Measurements from ENCODE around the gene NKD2. TPM values are rescaled to one million over a fixed set of nuclear protein-coding genes. Genes with fewer than 3 reads are reported as not detected.
A peak's percentile ranks its signal among the peaks of the same experiment; 100 is the strongest.

The NKD2 gene
- total RNA-seq, 5 donors from 2014 or later (not counting 1 experiment from before 2014, with no cell fraction given): 0.18 to 0.23 TPM; not detected in 3

DNA sequence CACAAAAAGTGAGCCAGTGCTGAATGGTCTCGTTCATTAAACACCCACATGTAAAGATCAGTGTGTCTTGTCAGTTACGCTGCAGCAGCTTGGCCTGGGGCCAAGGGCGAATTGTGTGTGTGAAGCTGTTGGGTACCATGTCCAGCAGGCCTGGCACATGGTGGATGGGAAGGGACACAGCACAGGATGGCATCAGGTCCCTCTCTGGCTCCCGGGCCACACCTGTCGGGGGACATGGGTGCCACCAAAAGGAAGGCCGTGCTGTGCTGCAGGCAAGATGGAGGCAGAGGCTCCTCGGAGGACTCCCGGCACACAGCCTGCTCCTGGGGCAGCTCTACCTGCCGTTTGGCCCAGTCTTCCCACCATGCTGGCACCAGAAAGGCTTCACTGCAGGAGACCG lies 32.0 kb downstream of the NKD2 start:
- H3K9me3 Mint-ChIP-seq: peaks cover 0 to 47% (median 5%) of the 10 kb centered on the region in 3 donors
- H3K4me3 ChIP-seq (ENCODE audit: control insufficient read depth in 1 of 2, extremely low read depth in 1 of 2, low read length in 1 of 2): no peak overlapping the region
- POLR2A ChIA-PET: no interaction called here
- H3K27me3 ChIP-seq (replicated peaks in 1 of 2; ENCODE audit: control insufficient read depth in 2 of 2, extremely low read depth in 1 of 2, insufficient read depth in 2 of 2, low read length in 1 of 2): peaks cover 0 to 14% of the 10 kb centered on the region in 2 experiments
- DNase-seq (no peak), ATAC-seq (replicated peaks in 1 of 4) (no peak)
- CTCF ChIA-PET: no interaction called here
- 95% methylated on average over 7 of the region's 10 CpGs for WGBS (ENCODE audit: insufficient coverage)
- no peak overlapping the region for H3K4me3 Mint-ChIP-seq
- no peaks in the 10 kb centered on the region for H3K9me3 ChIP-seq
- no peaks in the 10 kb centered on the region for H3K36me3 Mint-ChIP-seq
- H3K27ac Mint-ChIP-seq: no peak overlapping the region
- H3K36me3 ChIP-seq (ENCODE audit: control insufficient read depth in 2 of 2, extremely low read depth in 1 of 2, insufficient read depth in 1 of 2, low read length in 1 of 2): no peaks in the 10 kb centered on the region
- H3K27me3 Mint-ChIP-seq: peaks cover 0 to 3% of the 10 kb centered on the region in 2 donors
- no peak overlapping the region for H3K27ac ChIP-seq (ENCODE audit: low read length)
- no peaks in the 10 kb centered on the region for H3K4me1 Mint-ChIP-seq
- no peaks in the 10 kb centered on the region for H3K4me1 ChIP-seq (ENCODE audit: control insufficient read depth in 1 of 2, extremely low read depth in 1 of 2, insufficient read depth in 2 of 2, low read length in 2 of 2)

DNA sequence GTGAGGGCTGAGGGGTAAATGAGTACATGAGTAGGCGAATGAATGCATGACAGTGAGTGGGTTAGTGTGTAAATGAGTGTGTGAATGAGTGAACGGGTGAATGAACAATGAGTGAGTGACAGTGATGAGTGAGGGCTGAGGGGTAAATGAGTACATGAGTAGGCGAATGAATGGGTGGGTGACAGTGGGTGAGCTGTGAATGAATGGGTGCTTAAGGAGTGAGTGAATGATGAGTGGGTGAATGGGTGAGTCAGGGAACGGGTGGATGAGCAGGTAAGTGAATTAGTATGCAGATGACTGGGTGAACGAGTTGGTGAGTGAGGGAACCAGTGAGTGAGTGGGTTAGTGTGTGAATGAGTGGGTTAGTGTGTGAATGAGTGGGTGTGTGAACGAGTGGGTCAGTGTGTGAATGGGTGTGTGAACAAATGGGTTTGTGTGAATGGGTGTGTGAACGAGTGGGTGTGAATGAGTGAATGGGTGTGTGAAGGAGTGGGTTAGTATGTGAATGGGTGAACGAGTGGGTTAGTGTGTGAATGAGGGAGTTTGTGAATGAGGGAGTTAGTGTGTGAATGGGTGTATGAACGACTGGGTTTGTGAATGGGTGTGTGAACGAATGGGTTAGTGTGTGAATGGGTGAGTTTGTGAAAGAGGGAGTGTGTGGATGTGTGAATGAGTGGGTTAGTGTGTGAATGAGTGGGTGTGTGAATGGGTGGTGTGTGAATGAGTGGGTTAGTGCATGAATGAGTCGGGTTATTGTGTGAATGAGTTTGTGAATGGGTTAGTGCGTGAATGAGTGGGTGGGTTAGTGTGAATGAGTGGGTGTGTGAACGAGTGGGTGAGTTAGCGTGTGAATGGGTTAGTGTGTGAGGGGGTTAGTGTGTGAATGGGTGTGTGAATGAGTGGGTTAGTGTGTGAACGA lies 32.9 kb downstream of the NKD2 start:
- Mint-ChIP-seq H3K4me1 (no peaks in the 10 kb centered on the region), H3K4me3 (no peak overlapping the region), H3K36me3 (no peaks in the 10 kb centered on the region), H3K9me3 (peaks cover 0 to 56% (median 5%) of the 10 kb centered on the region in 3 donors), H3K27ac (no peak overlapping the region), H3K27me3 (peaks cover 0 to 2% of the 10 kb centered on the region in 2 donors)
- DNase-seq: no peak
- ChIA-PET CTCF (interaction anchor here in 1 of 2 donors (0.5 kb wide), 1 partner anchor 762 kb away, joined by 3 read pairs; no protein-coding TSS in a partner anchor), POLR2A (no interaction called here)
- Histone ChIP-seq H3K27ac (ENCODE audit: low read length) (no peak overlapping the region), H3K9me3 (no peaks in the 10 kb centered on the region), H3K4me1 (ENCODE audit: control insufficient read depth in 1 of 2, extremely low read depth in 1 of 2, insufficient read depth in 2 of 2, low read length in 2 of 2) (no peaks in the 10 kb centered on the region), H3K27me3 (replicated peaks in 1 of 2; ENCODE audit: control insufficient read depth in 2 of 2, extremely low read depth in 1 of 2, insufficient read depth in 2 of 2, low read length in 1 of 2) (peaks cover 0 to 10% of the 10 kb centered on the region in 2 experiments), H3K4me3 (ENCODE audit: control insufficient read depth in 1 of 2, extremely low read depth in 1 of 2, low read length in 1 of 2) (no peak overlapping the region), H3K36me3 (ENCODE audit: control insufficient read depth in 2 of 2, extremely low read depth in 1 of 2, insufficient read depth in 1 of 2, low read length in 1 of 2) (no peaks in the 10 kb centered on the region)
- ATAC-seq (replicated peaks in 1 of 4): peak in 1 of 4 experiments; percentile 14
- WGBS (ENCODE audit: insufficient coverage): 75% methylated on average over 15 of the region's 15 CpGs

DNA sequence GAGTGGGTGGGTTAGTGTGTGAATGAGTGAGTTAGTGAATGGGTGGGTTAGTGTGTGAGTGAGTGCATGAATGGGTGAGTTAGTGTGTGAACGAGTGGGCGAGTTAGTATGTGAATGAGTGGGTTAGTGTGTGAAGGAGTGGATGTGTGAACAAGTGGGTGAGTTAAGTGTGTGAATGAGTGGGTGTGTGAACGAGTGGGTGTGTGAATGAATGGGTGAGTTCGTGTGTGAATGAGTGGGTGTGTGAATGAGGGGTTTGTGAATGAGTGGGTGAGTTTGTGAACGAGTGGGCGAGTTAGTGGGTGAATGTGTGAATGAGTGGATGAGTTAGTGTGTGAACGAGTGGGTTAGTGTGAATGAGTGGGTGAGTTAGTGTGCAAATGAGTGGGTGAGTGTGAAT lies 34.0 kb downstream of the NKD2 start:
- H3K9me3 ChIP-seq: no peaks in the 10 kb centered on the region
- H3K9me3 Mint-ChIP-seq: peaks cover 0 to 68% (median 5%) of the 10 kb centered on the region in 3 donors
- H3K27me3 Mint-ChIP-seq: no peaks in the 10 kb centered on the region
- no peak overlapping the region for H3K27ac ChIP-seq (ENCODE audit: low read length)
- DNase-seq (no peak), ATAC-seq (replicated peaks in 1 of 4) (no peak)
- no peaks in the 10 kb centered on the region for H3K4me1 ChIP-seq (ENCODE audit: control insufficient read depth in 1 of 2, extremely low read depth in 1 of 2, insufficient read depth in 2 of 2, low read length in 2 of 2)
- H3K4me3 Mint-ChIP-seq: no peak overlapping the region
- WGBS (ENCODE audit: insufficient coverage): 85% methylated on average over 7 of the region's 7 CpGs
- no peaks in the 10 kb centered on the region for H3K36me3 ChIP-seq (ENCODE audit: control insufficient read depth in 2 of 2, extremely low read depth in 1 of 2, insufficient read depth in 1 of 2, low read length in 1 of 2)
- H3K27ac Mint-ChIP-seq: no peak overlapping the region
- peaks cover 0 to 6% (median 0%) of the 10 kb centered on the region in 3 donors for H3K4me1 Mint-ChIP-seq
- H3K36me3 Mint-ChIP-seq: no peaks in the 10 kb centered on the region
- H3K4me3 ChIP-seq (ENCODE audit: control insufficient read depth in 1 of 2, extremely low read depth in 1 of 2, low read length in 1 of 2): no peak overlapping the region
- ChIA-PET POLR2A (no interaction called here), CTCF (no interaction called here)
- H3K27me3 ChIP-seq (replicated peaks in 1 of 2; ENCODE audit: control insufficient read depth in 2 of 2, extremely low read depth in 1 of 2, insufficient read depth in 2 of 2, low read length in 1 of 2): peaks cover 0 to 5% of the 10 kb centered on the region in 2 experiments

DNA sequence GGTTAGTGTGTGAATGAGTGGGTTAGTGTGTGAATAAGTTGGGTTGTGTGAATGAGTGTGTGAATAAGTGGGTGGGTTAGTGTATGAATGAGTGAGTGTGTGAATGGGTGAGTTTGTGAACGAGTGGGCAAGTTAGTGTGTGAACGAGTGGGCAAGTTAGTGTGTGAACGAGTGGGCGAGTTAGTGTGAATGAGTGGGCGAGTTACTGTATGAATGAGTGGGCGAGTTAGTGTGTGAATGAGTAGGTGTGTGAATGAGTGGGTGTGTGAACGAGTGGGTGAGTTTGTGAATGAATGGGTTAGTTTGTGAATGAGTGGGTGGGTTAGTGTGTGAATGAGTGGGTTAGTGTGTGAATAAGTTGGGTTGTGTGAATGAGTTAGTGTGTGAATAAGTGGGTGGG lies 34.7 kb downstream of the NKD2 start:
- Histone ChIP-seq H3K36me3 (ENCODE audit: control insufficient read depth in 2 of 2, extremely low read depth in 1 of 2, insufficient read depth in 1 of 2, low read length in 1 of 2) (no peaks in the 10 kb centered on the region), H3K9me3 (no peaks in the 10 kb centered on the region), H3K27ac (ENCODE audit: low read length) (no peak overlapping the region), H3K4me3 (ENCODE audit: control insufficient read depth in 1 of 2, extremely low read depth in 1 of 2, low read length in 1 of 2) (no peak overlapping the region), H3K4me1 (ENCODE audit: control insufficient read depth in 1 of 2, extremely low read depth in 1 of 2, insufficient read depth in 2 of 2, low read length in 2 of 2) (no peaks in the 10 kb centered on the region), H3K27me3 (replicated peaks in 1 of 2; ENCODE audit: control insufficient read depth in 2 of 2, extremely low read depth in 1 of 2, insufficient read depth in 2 of 2, low read length in 1 of 2) (peaks cover 0 to 3% of the 10 kb centered on the region in 2 experiments)
- H3K4me1 Mint-ChIP-seq: peaks cover 0 to 6% (median 0%) of the 10 kb centered on the region in 3 donors
- no peaks in the 10 kb centered on the region for H3K36me3 Mint-ChIP-seq
- CTCF ChIA-PET: no interaction called here
- 76% methylated on average over 7 of the region's 7 CpGs for WGBS (ENCODE audit: insufficient coverage)
- ATAC-seq (replicated peaks in 1 of 4) (no peak), DNase-seq (no peak)
- POLR2A ChIA-PET: no interaction called here
- no peaks in the 10 kb centered on the region for H3K27me3 Mint-ChIP-seq
- H3K9me3 Mint-ChIP-seq: peaks cover 0 to 71% (median 5%) of the 10 kb centered on the region in 3 donors
- H3K27ac Mint-ChIP-seq: no peak overlapping the region
- no peak overlapping the region for H3K4me3 Mint-ChIP-seq

DNA sequence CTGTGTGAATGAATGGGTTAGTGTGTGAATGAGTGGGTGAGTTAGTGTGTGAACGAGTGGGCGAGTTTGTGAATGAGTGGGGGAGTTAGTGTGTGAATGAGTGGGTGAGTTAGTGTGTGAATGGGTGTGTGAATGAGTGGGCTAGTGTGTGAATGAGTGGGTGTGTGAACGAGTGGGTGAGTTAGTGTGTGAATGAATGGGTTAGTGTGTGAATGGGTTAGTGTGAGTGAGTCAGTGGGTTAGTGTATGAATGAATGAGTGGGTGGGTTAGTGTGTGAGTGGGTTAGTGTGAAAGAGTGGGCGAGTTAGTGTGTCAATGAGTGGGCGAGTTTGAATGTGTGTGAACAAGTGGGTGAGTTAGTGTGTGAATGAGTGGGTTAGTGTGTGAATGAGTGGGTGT lies 35.5 kb downstream of the NKD2 start:
- Mint-ChIP-seq H3K27me3 (no peaks in the 10 kb centered on the region), H3K4me1 (peaks cover 0 to 6% (median 0%) of the 10 kb centered on the region in 3 donors), H3K36me3 (no peaks in the 10 kb centered on the region), H3K27ac (no peak overlapping the region), H3K9me3 (peaks cover 0 to 71% (median 5%) of the 10 kb centered on the region in 3 donors), H3K4me3 (no peak overlapping the region)
- DNase-seq (no peak), ATAC-seq (replicated peaks in 1 of 4) (no peak)
- Histone ChIP-seq H3K27me3 (replicated peaks in 1 of 2; ENCODE audit: control insufficient read depth in 2 of 2, extremely low read depth in 1 of 2, insufficient read depth in 2 of 2, low read length in 1 of 2) (no peaks in the 10 kb centered on the region), H3K9me3 (no peaks in the 10 kb centered on the region), H3K4me1 (ENCODE audit: control insufficient read depth in 1 of 2, extremely low read depth in 1 of 2, insufficient read depth in 2 of 2, low read length in 2 of 2) (no peaks in the 10 kb centered on the region), H3K36me3 (ENCODE audit: control insufficient read depth in 2 of 2, extremely low read depth in 1 of 2, insufficient read depth in 1 of 2, low read length in 1 of 2) (no peaks in the 10 kb centered on the region), H3K4me3 (ENCODE audit: control insufficient read depth in 1 of 2, extremely low read depth in 1 of 2, low read length in 1 of 2) (no peak overlapping the region), H3K27ac (ENCODE audit: low read length) (no peak overlapping the region)
- WGBS (ENCODE audit: insufficient coverage): 71% methylated on average over 5 of the region's 5 CpGs
- ChIA-PET POLR2A (no interaction called here), CTCF (no interaction called here)

DNA sequence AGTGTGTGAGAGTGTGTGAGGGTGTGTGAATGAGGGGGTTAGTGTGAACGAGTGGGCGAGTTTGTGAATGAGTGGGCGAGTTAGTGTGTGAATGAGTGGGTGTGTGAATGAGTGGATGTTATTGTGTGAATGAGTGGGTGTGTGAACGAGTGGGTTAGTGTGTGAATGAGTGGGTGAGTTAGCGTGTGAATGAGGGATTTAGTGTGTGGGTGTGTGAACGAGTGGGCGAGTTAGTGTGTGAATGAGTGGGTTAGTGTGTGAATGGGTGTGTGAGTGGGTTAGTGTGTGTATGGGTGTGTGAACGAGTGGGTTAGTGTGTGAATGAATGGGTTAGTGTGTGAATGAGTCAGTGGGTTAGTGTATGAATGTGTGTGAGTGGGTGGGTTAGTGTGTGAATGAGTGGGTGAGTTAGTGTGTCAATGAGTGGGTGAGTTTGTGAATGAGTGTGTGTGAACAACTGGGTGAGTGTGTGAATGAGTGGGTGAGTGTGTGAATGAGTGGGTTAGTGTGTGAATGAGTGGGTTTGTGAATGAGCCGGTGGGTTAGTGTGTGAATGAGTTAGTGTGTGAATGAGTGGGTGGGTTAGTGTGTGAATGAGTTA lies 37.5 kb downstream of the NKD2 start:
- Histone ChIP-seq H3K27ac (ENCODE audit: low read length) (no peak overlapping the region), H3K27me3 (replicated peaks in 1 of 2; ENCODE audit: control insufficient read depth in 2 of 2, extremely low read depth in 1 of 2, insufficient read depth in 2 of 2, low read length in 1 of 2) (no peaks in the 10 kb centered on the region), H3K4me3 (ENCODE audit: control insufficient read depth in 1 of 2, extremely low read depth in 1 of 2, low read length in 1 of 2) (no peak overlapping the region), H3K4me1 (ENCODE audit: control insufficient read depth in 1 of 2, extremely low read depth in 1 of 2, insufficient read depth in 2 of 2, low read length in 2 of 2) (no peaks in the 10 kb centered on the region), H3K36me3 (ENCODE audit: control insufficient read depth in 2 of 2, extremely low read depth in 1 of 2, insufficient read depth in 1 of 2, low read length in 1 of 2) (no peaks in the 10 kb centered on the region), H3K9me3 (no peaks in the 10 kb centered on the region)
- Mint-ChIP-seq H3K9me3 (peaks cover 0 to 68% (median 5%) of the 10 kb centered on the region in 3 donors), H3K4me1 (peaks cover 0 to 6% (median 0%) of the 10 kb centered on the region in 3 donors), H3K36me3 (no peaks in the 10 kb centered on the region), H3K27me3 (no peaks in the 10 kb centered on the region), H3K27ac (no peak overlapping the region), H3K4me3 (no peak overlapping the region)
- DNase-seq (no peak), ATAC-seq (replicated peaks in 1 of 4) (no peak)
- POLR2A ChIA-PET: no interaction called here
- WGBS (ENCODE audit: insufficient coverage): 82% methylated on average over 9 of the region's 9 CpGs
- CTCF ChIA-PET: no interaction called here

Data from T-cell (primary cell).